ENCODE results near the gene RSF1.

DNA sequence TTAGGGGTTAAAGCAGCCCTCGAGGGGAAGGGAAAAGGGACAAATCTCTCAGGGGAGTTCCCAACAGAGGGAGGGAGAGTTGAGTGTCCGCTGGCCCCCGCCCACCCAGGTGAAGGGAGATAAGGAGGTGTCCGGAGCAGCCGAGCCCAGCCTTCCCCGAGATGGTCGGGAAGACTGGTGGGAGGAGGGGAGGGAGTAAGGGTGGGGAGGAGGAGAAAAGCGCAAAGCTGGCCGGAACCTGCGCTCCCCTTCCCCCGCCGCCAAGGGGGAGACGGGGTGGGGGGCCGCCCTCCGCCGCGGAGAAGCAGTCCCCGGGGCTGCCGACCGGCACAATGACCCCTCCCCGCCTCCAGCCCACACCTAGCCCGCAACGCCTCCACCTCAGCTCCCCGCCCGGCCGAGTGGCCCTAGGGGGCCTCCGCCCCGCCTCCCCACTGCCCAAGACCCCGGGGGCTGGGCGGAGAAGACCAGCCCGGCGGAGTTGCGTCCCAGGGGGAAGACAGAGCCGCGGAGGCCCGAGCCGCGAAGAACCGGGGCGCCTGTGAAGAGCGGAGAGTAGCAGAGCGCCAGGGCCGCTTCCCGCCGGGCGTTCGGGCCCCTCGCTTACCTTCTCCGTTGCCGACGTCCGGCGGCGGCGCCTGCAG, 479 bp downstream of the RSF1 start:
- TF ChIP-seq FOXM1 (IDR thresholded peaks at IDR 0.05; ENCODE audit: low read depth) (no peak), CTCF (IDR thresholded peaks at IDR 0.05) (no peak), SMC3 (IDR thresholded peaks at IDR 0.05; ENCODE audit: low read depth, low read length) (no peak), SIN3A (IDR thresholded peaks at IDR 0.05; ENCODE audit: borderline replicate concordance, low read depth, low read length) (no peak), EZH2phosphoT487 (IDR thresholded peaks at IDR 0.05; ENCODE audit: borderline replicate concordance, low read depth) (no peak), RXRA (IDR thresholded peaks at IDR 0.05; ENCODE audit: borderline replicate concordance, low read depth) (no peak), RAD21 (IDR thresholded peaks at IDR 0.05; ENCODE audit: low read length) (no peak), CHD2 (IDR thresholded peaks at IDR 0.05; ENCODE audit: low read length, partially characterized antibody) (no peak), TAF1 (IDR thresholded peaks at IDR 0.05; ENCODE audit: borderline replicate concordance, low read depth, low read length) (no peak)
- TF ChIP-seq, protein P1, sequence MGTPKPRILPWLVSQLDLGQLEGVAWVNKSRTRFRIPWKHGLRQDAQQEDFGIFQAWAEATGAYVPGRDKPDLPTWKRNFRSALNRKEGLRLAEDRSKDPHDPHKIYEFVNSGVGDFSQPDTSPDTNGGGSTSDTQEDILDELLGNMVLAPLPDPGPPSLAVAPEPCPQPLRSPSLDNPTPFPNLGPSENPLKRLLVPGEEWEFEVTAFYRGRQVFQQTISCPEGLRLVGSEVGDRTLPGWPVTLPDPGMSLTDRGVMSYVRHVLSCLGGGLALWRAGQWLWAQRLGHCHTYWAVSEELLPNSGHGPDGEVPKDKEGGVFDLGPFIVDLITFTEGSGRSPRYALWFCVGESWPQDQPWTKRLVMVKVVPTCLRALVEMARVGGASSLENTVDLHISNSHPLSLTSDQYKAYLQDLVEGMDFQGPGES (IDR thresholded peaks at IDR 0.05; ENCODE audit: low read depth, low read length): no peak
- TF ChIP-seq, protein P2, sequence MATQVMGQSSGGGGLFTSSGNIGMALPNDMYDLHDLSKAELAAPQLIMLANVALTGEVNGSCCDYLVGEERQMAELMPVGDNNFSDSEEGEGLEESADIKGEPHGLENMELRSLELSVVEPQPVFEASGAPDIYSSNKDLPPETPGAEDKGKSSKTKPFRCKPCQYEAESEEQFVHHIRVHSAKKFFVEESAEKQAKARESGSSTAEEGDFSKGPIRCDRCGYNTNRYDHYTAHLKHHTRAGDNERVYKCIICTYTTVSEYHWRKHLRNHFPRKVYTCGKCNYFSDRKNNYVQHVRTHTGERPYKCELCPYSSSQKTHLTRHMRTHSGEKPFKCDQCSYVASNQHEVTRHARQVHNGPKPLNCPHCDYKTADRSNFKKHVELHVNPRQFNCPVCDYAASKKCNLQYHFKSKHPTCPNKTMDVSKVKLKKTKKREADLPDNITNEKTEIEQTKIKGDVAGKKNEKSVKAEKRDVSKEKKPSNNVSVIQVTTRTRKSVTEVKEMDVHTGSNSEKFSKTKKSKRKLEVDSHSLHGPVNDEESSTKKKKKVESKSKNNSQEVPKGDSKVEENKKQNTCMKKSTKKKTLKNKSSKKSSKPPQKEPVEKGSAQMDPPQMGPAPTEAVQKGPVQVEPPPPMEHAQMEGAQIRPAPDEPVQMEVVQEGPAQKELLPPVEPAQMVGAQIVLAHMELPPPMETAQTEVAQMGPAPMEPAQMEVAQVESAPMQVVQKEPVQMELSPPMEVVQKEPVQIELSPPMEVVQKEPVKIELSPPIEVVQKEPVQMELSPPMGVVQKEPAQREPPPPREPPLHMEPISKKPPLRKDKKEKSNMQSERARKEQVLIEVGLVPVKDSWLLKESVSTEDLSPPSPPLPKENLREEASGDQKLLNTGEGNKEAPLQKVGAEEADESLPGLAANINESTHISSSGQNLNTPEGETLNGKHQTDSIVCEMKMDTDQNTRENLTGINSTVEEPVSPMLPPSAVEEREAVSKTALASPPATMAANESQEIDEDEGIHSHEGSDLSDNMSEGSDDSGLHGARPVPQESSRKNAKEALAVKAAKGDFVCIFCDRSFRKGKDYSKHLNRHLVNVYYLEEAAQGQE (IDR thresholded peaks at IDR 0.05; ENCODE audit: low read depth, low read length): no peak

All from SK-N-SH (cell line).